GM23338 (cell line): ENCODE measurements around the gene XPA. TPM values are rescaled to one million over a fixed set of nuclear protein-coding genes. Genes with fewer than 3 reads are reported as not detected.

Experiments
- ATAC-seq: fragments of 200-7000 bp; cut with Tn5 transposase; 3 replicates; pipeline ENCODE4 v1.9.1; 2020
- DNase-seq: peaks from one replicate; pipeline ENCODE4 v3.0.0-alpha.2; 2015; ENCODE audit warnings: low spot score
- H2AFZ ChIP-seq: fragments of 200-600 bp; sonication (generic); 2 replicates; pipeline ENCODE4 v1.8.0; 2016; ENCODE audit warnings: antibody characterized with exemption, mild to moderate bottlenecking, moderate library complexity
- H3F3A ChIP-seq: fragments of 200-600 bp; sonication (generic); replicated peaks from 2 replicates; pipeline ENCODE4 v1.8.0; 2017; ENCODE audit warnings: antibody characterized with exemption, mixed run types, low read depth
- H3K27ac ChIP-seq: fragments of 200-600 bp; sonication (generic); 2 replicates; pipeline ENCODE4 v1.6.1; 2016; ENCODE audit warnings: low read depth
- H3K27me3 ChIP-seq: fragments of 200-600 bp; sonication (generic); 2 replicates; pipeline ENCODE4 v1.8.0; 2016; ENCODE audit warnings: mild to moderate bottlenecking, mixed run types, moderate library complexity; ENCODE audit not compliant: insufficient read depth
- H3K36me3 ChIP-seq: fragments of 200-600 bp; sonication (generic); 2 replicates; pipeline ENCODE4 v1.8.0; 2016; ENCODE audit warnings: mild to moderate bottlenecking; ENCODE audit not compliant: insufficient read depth
- H3K4me1 ChIP-seq: fragments of 200-600 bp; sonication (generic); 2 replicates; pipeline ENCODE4 v1.8.0; 2016; ENCODE audit warnings: mild to moderate bottlenecking, moderate library complexity; ENCODE audit not compliant: insufficient read depth
- H3K4me2 ChIP-seq: fragments of 200-600 bp; sonication (generic); 2 replicates; pipeline ENCODE4 v1.7.1; 2017; ENCODE audit warnings: mixed run types
- H3K4me3 ChIP-seq: fragments of 200-600 bp; sonication (generic); 2 replicates; pipeline ENCODE4 v1.6.1; 2016; ENCODE audit warnings: mixed run types
- H3K79me2 ChIP-seq: fragments of 200-600 bp; sonication (generic); replicated peaks from 2 replicates; pipeline ENCODE4 v1.8.0; 2017; ENCODE audit warnings: mild to moderate bottlenecking; ENCODE audit not compliant: insufficient read depth
- H3K9me2 ChIP-seq: fragments of 200-600 bp; sonication (generic); 2 replicates; pipeline ENCODE4 v1.8.0; 2017; ENCODE audit not compliant: insufficient read depth
- H4K20me1 ChIP-seq: fragments of 200-600 bp; sonication (generic); replicated peaks from 2 replicates; pipeline ENCODE4 v1.8.0; 2017; ENCODE audit warnings: mild to moderate bottlenecking; ENCODE audit not compliant: insufficient read depth
- H3K27ac Mint-ChIP-seq: 2 replicates; pipeline ENCODE4 v1.8.0; 2020; ENCODE audit warnings: inconsistent platforms, mild to moderate bottlenecking, moderate library complexity, mixed read lengths
- H3K27me3 Mint-ChIP-seq: 3 replicates; pipeline ENCODE4 v1.8.0; 2022; ENCODE audit warnings: low read depth, mild to moderate bottlenecking, moderate library complexity, mixed read lengths, inconsistent platforms; ENCODE audit not compliant: insufficient read depth, poor library complexity
- H3K36me3 Mint-ChIP-seq: 3 replicates; pipeline ENCODE4 v1.8.0; 2021; ENCODE audit warnings: low read depth, mild to moderate bottlenecking, inconsistent platforms, moderate library complexity, mixed read lengths
- H3K4me1 Mint-ChIP-seq: 3 replicates; pipeline ENCODE4 v1.8.0; 2020; ENCODE audit warnings: mild to moderate bottlenecking, inconsistent platforms, mixed read lengths
- H3K4me3 Mint-ChIP-seq: 3 replicates; pipeline ENCODE4 v1.8.0; 2021; ENCODE audit warnings: moderate library complexity, mild to moderate bottlenecking, inconsistent platforms, mixed read lengths
- H3K9me3 Mint-ChIP-seq: 3 replicates; pipeline ENCODE4 v1.8.0; 2020; ENCODE audit warnings: moderate library complexity, mild to moderate bottlenecking, inconsistent platforms, mixed read lengths
- CREB1 ChIP-seq: fragments of 250-450 bp; sonication (Bioruptor Pico); IDR thresholded peaks from 2 replicates; pipeline ENCODE4 v1.5.0; 2020; ENCODE audit warnings: low read depth, mild to moderate bottlenecking, moderate library complexity
- EZH2 ChIP-seq: fragments of 200-600 bp; sonication (generic); IDR thresholded peaks from one replicate; pipeline ENCODE4 v1.8.0; 2017; ENCODE audit warnings: antibody characterized with exemption, mild to moderate bottlenecking, low read depth; ENCODE audit not compliant: unreplicated experiment
- EZH2phosphoT487 ChIP-seq: fragments of 200-600 bp; sonication (generic); IDR thresholded peaks from one replicate; pipeline ENCODE4 v1.8.1; 2018; ENCODE audit warnings: antibody characterized with exemption; ENCODE audit not compliant: unreplicated experiment
- JUNB ChIP-seq: IDR thresholded peaks from one replicate; pipeline ENCODE4 v1.6.1; 2016; ENCODE audit warnings: antibody characterized with exemption; ENCODE audit not compliant: unreplicated experiment
- NANOG ChIP-seq: IDR thresholded peaks from 2 replicates; pipeline ENCODE4 v1.6.1; 2016; ENCODE audit warnings: antibody characterized with exemption, borderline replicate concordance
- POLR2AphosphoS5 ChIP-seq: IDR thresholded peaks from 2 replicates; pipeline ENCODE4 v1.6.1; 2016; ENCODE audit warnings: antibody characterized with exemption, low read depth
- STAT1 ChIP-seq: IDR thresholded peaks from one replicate; pipeline ENCODE4 v1.6.1; 2016; ENCODE audit warnings: antibody characterized with exemption; ENCODE audit not compliant: unreplicated experiment
- ZNF114 ChIP-seq: fragments of 250-450 bp; sonication (Bioruptor Pico); IDR thresholded peaks from 2 replicates; pipeline ENCODE4 v1.5.0; 2020; ENCODE audit warnings: mild to moderate bottlenecking, moderate library complexity
- ZNF331 ChIP-seq: fragments of 250-450 bp; sonication (Bioruptor Pico); IDR thresholded peaks from 2 replicates; pipeline ENCODE4 v1.5.0; 2020; ENCODE audit warnings: low read depth, mild to moderate bottlenecking, moderate library complexity
- polyA plus RNA-seq: library from polyadenylated mRNA; unstranded; fragments of >200 nt; fragmentation: Nextera tagmentation; extraction: Ambion mirVana; gene quantifications from 2 replicates; pipeline ENCODE4 v1.2.1, GENCODE V29; 2016
- total RNA-seq: library from RNA; depleted of rRNA; stranded (reverse); fragments of >200 nt; shearing (Covaris generic); gene quantifications from 2 replicates; pipeline ENCODE4 v1.2.3, GENCODE V29; 2014
- TF ChIP-seq, protein P1 (sequence below): IDR thresholded peaks from one replicate; pipeline ENCODE4 v1.6.1; 2018; ENCODE audit warnings: antibody characterized with exemption; ENCODE audit not compliant: unreplicated experiment
- TF ChIP-seq, protein P2 (sequence below): IDR thresholded peaks from 2 replicates; pipeline ENCODE4 v1.6.1; 2016; ENCODE audit warnings: antibody characterized with exemption
- TF ChIP-seq, protein P3 (sequence below): fragments of 250-450 bp; sonication (Bioruptor Pico); IDR thresholded peaks from 2 replicates; pipeline ENCODE4 v1.5.0; 2020; ENCODE audit warnings: mild to moderate bottlenecking, moderate library complexity
- TF ChIP-seq, protein P4 (sequence below), 2 experiments: fragments of 200-600 bp in 1 of 2; sonication (generic) in 1 of 2; conservative IDR thresholded peaks; 2 replicates each; pipeline versions ENCODE4 v1.5.1 to v1.6.1; 2016 to 2017; ENCODE audit warnings: antibody characterized with exemption in 2 of 2, low read depth in 2 of 2, mild to moderate bottlenecking in 2 of 2, moderate library complexity in 1 of 2

The XPA gene
- total and polyA plus RNA-seq, 2 experiments from 2014 or later = 1.9 to 9.1 TPM

DNA sequence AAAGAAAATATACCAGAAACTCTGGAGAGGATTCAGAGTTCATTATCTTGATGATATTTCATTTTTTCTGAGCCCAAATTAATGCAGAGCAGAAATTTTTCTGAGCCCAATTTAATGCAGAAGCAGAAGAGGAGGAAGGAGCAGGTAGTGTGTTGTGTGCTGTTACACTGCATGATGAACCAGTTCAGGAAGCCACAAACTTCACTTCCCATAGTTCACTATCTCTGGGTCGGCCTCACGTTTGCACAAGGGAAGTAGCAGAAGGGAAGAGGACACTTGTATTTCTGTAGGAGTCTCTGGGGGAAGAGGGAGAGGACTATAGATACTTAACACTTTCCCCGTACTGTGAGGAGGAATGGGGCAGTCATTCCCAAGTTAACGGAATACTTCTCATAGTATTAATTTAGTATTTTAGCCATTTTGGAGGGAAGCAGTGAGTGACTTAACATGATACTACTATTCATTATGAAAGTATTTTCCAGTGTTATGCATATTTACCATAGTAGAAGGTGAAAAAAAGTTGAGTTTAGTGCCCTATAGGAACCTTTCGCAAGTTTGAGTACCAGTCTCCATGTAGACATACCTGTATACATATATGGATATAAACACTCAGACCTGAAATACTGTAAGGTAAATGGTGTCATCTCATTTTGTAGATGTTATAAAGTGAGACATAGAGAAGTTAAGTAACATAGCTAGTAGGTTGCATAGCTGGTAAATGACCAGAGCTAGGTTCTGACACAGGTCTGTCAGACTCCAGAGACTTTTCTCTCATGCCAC lies 30.0 kb downstream of the XPA start:
- Mint-ChIP-seq H3K4me3 (no peak overlapping the region), H3K36me3 (peaks cover 83% of the 10 kb centered on the region), H3K27me3 (no peaks in the 10 kb centered on the region), H3K27ac (no peak overlapping the region), H3K4me1 (no peaks in the 10 kb centered on the region), H3K9me3 (no peaks in the 10 kb centered on the region)
- no peak overlapping the region for H2AFZ ChIP-seq
- no peak overlapping the region for H3K4me2 ChIP-seq
- H3K4me1 ChIP-seq = no peaks in the 10 kb centered on the region
- no peaks in the 10 kb centered on the region for H3K9me2 ChIP-seq
- H3K27ac ChIP-seq = no peak overlapping the region
- ATAC-seq (no peak), DNase-seq (no peak)
- no peaks in the 10 kb centered on the region for H3K79me2 ChIP-seq
- H3F3A ChIP-seq = no peaks in the 10 kb centered on the region
- H3K36me3 ChIP-seq = peaks cover 62% of the 10 kb centered on the region
- H3K27me3 ChIP-seq = no peaks in the 10 kb centered on the region
- TF ChIP-seq EZH2 (no peak), POLR2AphosphoS5 (no peak), ZNF331 (CRISPR knock-in tag) (no peak), JUNB (no peak), ZNF114 (CRISPR knock-in tag) (no peak), NANOG (no peak), CREB1 (no peak), EZH2phosphoT487 (no peak), STAT1 (no peak)
- TF ChIP-seq, protein P1, sequence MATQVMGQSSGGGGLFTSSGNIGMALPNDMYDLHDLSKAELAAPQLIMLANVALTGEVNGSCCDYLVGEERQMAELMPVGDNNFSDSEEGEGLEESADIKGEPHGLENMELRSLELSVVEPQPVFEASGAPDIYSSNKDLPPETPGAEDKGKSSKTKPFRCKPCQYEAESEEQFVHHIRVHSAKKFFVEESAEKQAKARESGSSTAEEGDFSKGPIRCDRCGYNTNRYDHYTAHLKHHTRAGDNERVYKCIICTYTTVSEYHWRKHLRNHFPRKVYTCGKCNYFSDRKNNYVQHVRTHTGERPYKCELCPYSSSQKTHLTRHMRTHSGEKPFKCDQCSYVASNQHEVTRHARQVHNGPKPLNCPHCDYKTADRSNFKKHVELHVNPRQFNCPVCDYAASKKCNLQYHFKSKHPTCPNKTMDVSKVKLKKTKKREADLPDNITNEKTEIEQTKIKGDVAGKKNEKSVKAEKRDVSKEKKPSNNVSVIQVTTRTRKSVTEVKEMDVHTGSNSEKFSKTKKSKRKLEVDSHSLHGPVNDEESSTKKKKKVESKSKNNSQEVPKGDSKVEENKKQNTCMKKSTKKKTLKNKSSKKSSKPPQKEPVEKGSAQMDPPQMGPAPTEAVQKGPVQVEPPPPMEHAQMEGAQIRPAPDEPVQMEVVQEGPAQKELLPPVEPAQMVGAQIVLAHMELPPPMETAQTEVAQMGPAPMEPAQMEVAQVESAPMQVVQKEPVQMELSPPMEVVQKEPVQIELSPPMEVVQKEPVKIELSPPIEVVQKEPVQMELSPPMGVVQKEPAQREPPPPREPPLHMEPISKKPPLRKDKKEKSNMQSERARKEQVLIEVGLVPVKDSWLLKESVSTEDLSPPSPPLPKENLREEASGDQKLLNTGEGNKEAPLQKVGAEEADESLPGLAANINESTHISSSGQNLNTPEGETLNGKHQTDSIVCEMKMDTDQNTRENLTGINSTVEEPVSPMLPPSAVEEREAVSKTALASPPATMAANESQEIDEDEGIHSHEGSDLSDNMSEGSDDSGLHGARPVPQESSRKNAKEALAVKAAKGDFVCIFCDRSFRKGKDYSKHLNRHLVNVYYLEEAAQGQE = no peak
- TF ChIP-seq, protein P2, sequence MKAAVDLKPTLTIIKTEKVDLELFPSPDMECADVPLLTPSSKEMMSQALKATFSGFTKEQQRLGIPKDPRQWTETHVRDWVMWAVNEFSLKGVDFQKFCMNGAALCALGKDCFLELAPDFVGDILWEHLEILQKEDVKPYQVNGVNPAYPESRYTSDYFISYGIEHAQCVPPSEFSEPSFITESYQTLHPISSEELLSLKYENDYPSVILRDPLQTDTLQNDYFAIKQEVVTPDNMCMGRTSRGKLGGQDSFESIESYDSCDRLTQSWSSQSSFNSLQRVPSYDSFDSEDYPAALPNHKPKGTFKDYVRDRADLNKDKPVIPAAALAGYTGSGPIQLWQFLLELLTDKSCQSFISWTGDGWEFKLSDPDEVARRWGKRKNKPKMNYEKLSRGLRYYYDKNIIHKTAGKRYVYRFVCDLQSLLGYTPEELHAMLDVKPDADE = no peak
- TF ChIP-seq, protein P3, sequence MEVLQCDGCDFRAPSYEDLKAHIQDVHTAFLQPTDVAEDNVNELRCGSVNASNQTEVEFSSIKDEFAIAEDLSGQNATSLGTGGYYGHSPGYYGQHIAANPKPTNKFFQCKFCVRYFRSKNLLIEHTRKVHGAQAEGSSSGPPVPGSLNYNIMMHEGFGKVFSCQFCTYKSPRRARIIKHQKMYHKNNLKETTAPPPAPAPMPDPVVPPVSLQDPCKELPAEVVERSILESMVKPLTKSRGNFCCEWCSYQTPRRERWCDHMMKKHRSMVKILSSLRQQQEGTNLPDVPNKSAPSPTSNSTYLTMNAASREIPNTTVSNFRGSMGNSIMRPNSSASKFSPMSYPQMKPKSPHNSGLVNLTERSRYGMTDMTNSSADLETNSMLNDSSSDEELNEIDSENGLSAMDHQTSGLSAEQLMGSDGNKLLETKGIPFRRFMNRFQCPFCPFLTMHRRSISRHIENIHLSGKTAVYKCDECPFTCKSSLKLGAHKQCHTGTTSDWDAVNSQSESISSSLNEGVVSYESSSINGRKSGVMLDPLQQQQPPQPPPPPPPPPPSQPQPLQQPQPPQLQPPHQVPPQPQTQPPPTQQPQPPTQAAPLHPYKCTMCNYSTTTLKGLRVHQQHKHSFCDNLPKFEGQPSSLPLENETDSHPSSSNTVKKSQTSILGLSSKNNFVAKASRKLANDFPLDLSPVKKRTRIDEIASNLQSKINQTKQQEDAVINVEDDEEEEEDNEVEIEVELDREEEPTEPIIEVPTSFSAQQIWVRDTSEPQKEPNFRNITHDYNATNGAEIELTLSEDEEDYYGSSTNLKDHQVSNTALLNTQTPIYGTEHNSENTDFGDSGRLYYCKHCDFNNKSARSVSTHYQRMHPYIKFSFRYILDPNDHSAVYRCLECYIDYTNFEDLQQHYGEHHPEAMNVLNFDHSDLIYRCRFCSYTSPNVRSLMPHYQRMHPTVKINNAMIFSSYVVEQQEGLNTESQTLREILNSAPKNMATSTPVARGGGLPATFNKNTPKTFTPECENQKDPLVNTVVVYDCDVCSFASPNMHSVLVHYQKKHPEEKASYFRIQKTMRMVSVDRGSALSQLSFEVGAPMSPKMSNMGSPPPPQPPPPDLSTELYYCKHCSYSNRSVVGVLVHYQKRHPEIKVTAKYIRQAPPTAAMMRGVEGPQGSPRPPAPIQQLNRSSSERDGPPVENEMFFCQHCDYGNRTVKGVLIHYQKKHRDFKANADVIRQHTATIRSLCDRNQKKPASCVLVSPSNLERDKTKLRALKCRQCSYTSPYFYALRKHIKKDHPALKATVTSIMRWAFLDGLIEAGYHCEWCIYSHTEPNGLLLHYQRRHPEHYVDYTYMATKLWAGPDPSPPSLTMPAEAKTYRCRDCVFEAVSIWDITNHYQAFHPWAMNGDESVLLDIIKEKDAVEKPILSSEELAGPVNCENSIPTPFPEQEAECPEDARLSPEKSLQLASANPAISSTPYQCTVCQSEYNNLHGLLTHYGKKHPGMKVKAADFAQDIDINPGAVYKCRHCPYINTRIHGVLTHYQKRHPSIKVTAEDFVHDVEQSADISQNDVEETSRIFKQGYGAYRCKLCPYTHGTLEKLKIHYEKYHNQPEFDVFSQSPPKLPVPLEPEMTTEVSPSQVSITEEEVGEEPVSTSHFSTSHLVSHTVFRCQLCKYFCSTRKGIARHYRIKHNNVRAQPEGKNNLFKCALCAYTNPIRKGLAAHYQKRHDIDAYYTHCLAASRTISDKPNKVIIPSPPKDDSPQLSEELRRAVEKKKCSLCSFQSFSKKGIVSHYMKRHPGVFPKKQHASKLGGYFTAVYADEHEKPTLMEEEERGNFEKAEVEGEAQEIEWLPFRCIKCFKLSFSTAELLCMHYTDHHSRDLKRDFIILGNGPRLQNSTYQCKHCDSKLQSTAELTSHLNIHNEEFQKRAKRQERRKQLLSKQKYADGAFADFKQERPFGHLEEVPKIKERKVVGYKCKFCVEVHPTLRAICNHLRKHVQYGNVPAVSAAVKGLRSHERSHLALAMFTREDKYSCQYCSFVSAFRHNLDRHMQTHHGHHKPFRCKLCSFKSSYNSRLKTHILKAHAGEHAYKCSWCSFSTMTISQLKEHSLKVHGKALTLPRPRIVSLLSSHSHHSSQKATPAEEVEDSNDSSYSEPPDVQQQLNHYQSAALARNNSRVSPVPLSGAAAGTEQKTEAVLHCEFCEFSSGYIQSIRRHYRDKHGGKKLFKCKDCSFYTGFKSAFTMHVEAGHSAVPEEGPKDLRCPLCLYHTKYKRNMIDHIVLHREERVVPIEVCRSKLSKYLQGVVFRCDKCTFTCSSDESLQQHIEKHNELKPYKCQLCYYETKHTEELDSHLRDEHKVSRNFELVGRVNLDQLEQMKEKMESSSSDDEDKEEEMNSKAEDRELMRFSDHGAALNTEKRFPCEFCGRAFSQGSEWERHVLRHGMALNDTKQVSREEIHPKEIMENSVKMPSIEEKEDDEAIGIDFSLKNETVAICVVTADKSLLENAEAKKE (CRISPR knock-in tag) = no peak
- TF ChIP-seq, protein P4, sequence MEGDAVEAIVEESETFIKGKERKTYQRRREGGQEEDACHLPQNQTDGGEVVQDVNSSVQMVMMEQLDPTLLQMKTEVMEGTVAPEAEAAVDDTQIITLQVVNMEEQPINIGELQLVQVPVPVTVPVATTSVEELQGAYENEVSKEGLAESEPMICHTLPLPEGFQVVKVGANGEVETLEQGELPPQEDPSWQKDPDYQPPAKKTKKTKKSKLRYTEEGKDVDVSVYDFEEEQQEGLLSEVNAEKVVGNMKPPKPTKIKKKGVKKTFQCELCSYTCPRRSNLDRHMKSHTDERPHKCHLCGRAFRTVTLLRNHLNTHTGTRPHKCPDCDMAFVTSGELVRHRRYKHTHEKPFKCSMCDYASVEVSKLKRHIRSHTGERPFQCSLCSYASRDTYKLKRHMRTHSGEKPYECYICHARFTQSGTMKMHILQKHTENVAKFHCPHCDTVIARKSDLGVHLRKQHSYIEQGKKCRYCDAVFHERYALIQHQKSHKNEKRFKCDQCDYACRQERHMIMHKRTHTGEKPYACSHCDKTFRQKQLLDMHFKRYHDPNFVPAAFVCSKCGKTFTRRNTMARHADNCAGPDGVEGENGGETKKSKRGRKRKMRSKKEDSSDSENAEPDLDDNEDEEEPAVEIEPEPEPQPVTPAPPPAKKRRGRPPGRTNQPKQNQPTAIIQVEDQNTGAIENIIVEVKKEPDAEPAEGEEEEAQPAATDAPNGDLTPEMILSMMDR (conservative IDR thresholded peaks at IDR 0.05; ENCODE audit: low read depth in 2 of 2) = no peak
- no peak overlapping the region for H3K4me3 ChIP-seq
- H4K20me1 ChIP-seq = no peaks in the 10 kb centered on the region; the same call in 1 of the 2 replicates
